ENCODE results near the gene ARL4C. TPM values are rescaled to one million over a fixed set of nuclear protein-coding genes. Genes with fewer than 3 reads are reported as not detected.

The ARL4C gene
- total and polyA plus RNA-seq, 8 donors = 2.4 to 15.4 (median 4.9) TPM

GRCh38 chr2:234494361-234495250 lies 2.3 kb downstream of the ARL4C start:
- H3K4me1 ChIP-seq = peaks cover 0 to 3% (median 3%) of the 10 kb centered on the region in 3 donors
- WGBS, 2 donors = 24 to 30% methylated on average over 9 of the region's 9 CpGs
- FAIRE-seq (no peak), ATAC-seq (peak in 1 of 4 donors; percentile 42), DNase-seq (peak in 1 of 6 donors; percentile 38)
- H3K4me3 ChIP-seq = peak overlapping the region; percentile 0 to 68 (median 42)
- H3K9me3 ChIP-seq = no peaks in the 10 kb centered on the region
- peak overlapping the region in 1 of 4 donors; percentile 7 for H3K27ac ChIP-seq
- intact Hi-C loops (cut with DNase I) = loop anchor here in 1 of 3 donors (5.0 to 10.0 kb wide), 2 partner anchors 210 to 352 kb away; no protein-coding TSS in a partner anchor
- no peaks in the 10 kb centered on the region for H3K27me3 ChIP-seq
- TF ChIP-seq, protein P1, sequence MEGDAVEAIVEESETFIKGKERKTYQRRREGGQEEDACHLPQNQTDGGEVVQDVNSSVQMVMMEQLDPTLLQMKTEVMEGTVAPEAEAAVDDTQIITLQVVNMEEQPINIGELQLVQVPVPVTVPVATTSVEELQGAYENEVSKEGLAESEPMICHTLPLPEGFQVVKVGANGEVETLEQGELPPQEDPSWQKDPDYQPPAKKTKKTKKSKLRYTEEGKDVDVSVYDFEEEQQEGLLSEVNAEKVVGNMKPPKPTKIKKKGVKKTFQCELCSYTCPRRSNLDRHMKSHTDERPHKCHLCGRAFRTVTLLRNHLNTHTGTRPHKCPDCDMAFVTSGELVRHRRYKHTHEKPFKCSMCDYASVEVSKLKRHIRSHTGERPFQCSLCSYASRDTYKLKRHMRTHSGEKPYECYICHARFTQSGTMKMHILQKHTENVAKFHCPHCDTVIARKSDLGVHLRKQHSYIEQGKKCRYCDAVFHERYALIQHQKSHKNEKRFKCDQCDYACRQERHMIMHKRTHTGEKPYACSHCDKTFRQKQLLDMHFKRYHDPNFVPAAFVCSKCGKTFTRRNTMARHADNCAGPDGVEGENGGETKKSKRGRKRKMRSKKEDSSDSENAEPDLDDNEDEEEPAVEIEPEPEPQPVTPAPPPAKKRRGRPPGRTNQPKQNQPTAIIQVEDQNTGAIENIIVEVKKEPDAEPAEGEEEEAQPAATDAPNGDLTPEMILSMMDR (IDR thresholded peaks at IDR 0.05) = no peak
- no peaks in the 10 kb centered on the region for H3K36me3 ChIP-seq

DNA sequence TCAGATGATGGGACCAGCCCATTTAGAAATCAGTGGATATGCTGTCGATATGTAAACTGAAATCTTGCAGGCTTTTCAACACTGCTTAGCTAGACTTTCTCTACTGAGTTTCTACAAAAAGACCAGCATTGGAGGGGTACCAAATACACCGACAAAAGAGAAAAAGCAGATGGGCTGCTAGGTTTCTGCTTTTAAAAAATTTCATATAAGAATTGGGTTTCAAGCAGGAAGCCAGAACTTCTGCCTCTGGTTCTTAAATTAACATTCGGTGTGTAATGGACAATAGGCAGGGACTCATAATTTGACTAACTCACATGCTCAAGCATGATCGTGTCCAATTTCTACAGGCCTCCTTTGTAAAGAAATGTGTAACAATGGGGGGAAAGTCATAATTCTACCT lies 3.1 kb downstream of the ARL4C start:
- no peaks in the 10 kb centered on the region for H3K27me3 ChIP-seq
- no peaks in the 10 kb centered on the region for H3K36me3 ChIP-seq
- no peaks in the 10 kb centered on the region for H3K9me3 ChIP-seq
- H3K4me1 ChIP-seq = peaks cover 0 to 3% (median 3%) of the 10 kb centered on the region in 3 donors
- H3K27ac ChIP-seq = no peak overlapping the region
- 72 to 75% methylated on average over 4 of the region's 4 CpGs for WGBS, 2 donors
- FAIRE-seq (no peak), DNase-seq (no peak), ATAC-seq (no peak)
- intact Hi-C loops (cut with DNase I) = loop anchor here in 1 of 3 donors (10.0 kb wide), 1 partner anchor 209 kb away; no protein-coding TSS in a partner anchor
- TF ChIP-seq, protein P1 (IDR thresholded peaks at IDR 0.05) = no peak
- peak overlapping the region in 1 of 4 donors; percentile 68 for H3K4me3 ChIP-seq

GRCh38 chr2:234492717-234493485 lies 4.0 kb downstream of the ARL4C start:
- no peak overlapping the region for H3K27ac ChIP-seq
- DNase-seq (no peak), ATAC-seq (no peak), FAIRE-seq (no peak)
- peak overlapping the region in 1 of 4 donors; percentile 68 for H3K4me3 ChIP-seq
- H3K27me3 ChIP-seq = no peaks in the 10 kb centered on the region
- intact Hi-C loops (cut with DNase I) = loop anchor here in 1 of 3 donors (10.0 kb wide), 1 partner anchor 208 kb away; no protein-coding TSS in a partner anchor
- H3K9me3 ChIP-seq = no peaks in the 10 kb centered on the region
- TF ChIP-seq, protein P1 (IDR thresholded peaks at IDR 0.05) = no peak
- 82 to 85% methylated on average over 10 of the region's 10 CpGs for WGBS, 2 donors
- peaks cover 0 to 3% (median 3%) of the 10 kb centered on the region in 3 donors for H3K4me1 ChIP-seq
- no peaks in the 10 kb centered on the region for H3K36me3 ChIP-seq

GRCh38 chr2:234491897-234492296 lies 5.0 kb downstream of the ARL4C start:
- no peak for FAIRE-seq
- H3K4me3 ChIP-seq = no peak overlapping the region
- WGBS, 2 donors = 80 to 90% methylated on average over 5 of the region's 5 CpGs

More at GRCh38 chr2:234491897-234492296, 5.0 kb downstream of the ARL4C start:
- no peaks in the 10 kb centered on the region for H3K27me3 ChIP-seq
- TF ChIP-seq, protein P1 (IDR thresholded peaks at IDR 0.05) = no peak
- DNase-seq (no peak), ATAC-seq (no peak)
- no peak overlapping the region for H3K27ac ChIP-seq
- H3K36me3 ChIP-seq = no peaks in the 10 kb centered on the region
- intact Hi-C loops (cut with DNase I) = loop anchor here in 1 of 3 donors (10.0 kb wide), 1 partner anchor 207 kb away; no protein-coding TSS in a partner anchor
- H3K4me1 ChIP-seq = peaks cover 0 to 3% (median 3%) of the 10 kb centered on the region in 3 donors
- H3K9me3 ChIP-seq = no peaks in the 10 kb centered on the region
